GM18868 (cell line): ENCODE measurements around the gene BBS12.

ENCODE experiments used
- ATAC-seq: cut with Tn5 transposase; IDR thresholded peaks from one replicate; pipeline ENCODE4 v1.9.1; 2021; ENCODE audit warnings: mild to moderate bottlenecking, moderate library complexity; ENCODE audit not compliant: unreplicated experiment

Gene BBS12

DNA sequence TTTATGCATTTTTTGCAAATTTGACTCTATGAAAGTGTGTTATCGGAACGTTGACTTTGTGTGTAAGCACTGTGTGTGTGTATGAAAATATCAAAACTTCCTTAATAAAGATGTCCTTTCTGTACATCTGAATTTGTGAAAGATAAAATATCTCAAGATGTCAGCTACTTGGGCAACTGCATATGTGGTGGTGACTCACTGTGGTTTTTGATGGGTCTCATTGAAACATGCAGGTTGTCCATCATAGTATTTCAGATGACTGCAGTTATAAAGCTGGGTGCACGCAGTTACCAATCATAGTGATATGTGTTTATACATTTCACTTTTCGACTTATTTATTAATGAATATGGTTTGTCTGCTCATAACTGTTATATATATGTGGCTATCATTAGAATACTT is 19.7 kb upstream of the BBS12 start:
- ATAC-seq: no peak

- ATAC-seq: no peak
Observed at GRCh38 chr4:122715221-122715620, 17.3 kb upstream of the BBS12 start.

DNA sequence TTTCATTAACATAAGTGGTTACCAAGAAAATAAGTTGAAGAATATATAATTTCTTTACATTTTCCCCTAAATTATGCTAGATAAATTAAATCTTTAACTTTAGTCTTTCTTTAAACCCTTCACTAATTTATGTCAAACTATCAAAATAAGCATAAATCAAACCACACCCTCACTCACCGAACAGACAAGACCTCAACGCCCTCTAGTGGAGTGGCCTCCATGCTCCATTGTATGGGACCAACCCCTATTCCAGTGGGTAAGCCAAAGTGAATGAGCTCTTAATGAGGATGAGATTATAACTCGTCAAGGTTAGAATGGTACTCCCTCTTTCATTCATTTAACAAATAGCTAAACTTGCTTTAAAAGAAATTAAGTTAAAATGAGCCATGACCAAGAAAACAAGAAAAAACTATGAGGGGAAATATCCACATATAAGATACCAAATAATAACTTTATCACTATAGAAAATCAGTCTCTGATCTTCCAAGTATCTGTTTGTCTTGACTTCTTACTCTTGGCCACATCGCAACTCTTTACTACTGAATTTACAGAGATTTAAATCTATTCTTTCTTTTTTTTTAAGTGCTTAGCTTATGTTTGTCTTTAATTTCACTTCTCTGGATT is 15.6 kb upstream of the BBS12 start:
- ATAC-seq: peak; percentile 80

- no peak for ATAC-seq
Observed at GRCh38 chr4:122718281-122718680, 14.2 kb upstream of the BBS12 start.

DNA sequence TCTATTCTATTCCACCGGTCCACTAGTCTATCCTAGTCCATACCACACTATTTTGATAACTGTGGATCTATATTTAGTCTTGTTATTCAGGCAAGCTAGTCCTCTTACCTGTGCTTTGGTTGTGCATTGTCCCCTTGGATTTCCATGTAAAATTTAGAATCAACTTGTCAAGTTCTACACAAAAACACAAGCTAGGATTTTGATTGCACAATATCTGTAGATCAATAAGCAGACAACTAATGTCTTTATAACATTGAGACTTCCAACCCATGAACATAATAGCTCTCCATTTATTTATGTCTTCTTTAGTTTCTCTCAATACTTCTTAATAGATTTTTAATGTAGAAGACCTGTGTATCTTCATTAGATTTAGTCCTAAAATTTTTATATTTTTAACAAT is 10.2 kb upstream of the BBS12 start:
- ATAC-seq: no peak

DNA sequence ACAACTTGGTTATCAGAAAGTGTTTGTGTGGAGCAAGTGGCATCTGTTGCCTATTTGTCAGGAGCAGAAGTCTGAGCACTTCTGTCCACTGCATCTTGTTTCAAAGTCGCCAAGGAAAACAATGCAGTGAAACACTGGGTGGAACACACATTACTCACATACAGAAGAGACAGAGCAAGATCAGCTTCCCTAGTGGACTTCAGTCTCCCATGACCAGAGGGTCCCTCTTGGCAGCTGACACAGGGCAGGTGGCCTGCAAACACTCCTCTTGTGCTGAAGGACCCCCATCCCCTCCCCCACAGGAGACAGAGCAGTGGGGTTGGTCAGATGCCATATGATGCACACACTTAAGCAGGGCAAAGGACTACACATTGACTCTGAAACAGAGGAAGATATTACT is 3.6 kb upstream of the BBS12 start:
- ATAC-seq: no peak

- no peak for ATAC-seq
Observed at GRCh38 chr4:122731676-122732075, 828 bp upstream of the BBS12 start.

DNA sequence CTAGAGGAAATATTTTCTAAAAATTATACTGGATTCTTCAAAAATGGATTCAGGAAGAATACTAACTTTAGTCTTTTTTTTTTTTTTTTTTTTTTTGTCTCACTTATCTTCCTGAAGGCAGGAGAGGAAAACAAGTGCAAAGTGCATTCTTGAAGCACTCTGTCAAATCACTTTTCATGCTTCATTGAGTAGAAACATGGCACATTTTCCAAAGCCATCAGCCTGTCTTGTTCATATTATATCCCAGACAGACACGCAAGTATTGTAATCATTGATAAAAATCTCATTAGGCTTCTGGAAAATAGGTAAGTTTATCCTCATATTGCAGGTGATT is 1.2 kb downstream of the BBS12 start:
- ATAC-seq: no peak

DNA sequence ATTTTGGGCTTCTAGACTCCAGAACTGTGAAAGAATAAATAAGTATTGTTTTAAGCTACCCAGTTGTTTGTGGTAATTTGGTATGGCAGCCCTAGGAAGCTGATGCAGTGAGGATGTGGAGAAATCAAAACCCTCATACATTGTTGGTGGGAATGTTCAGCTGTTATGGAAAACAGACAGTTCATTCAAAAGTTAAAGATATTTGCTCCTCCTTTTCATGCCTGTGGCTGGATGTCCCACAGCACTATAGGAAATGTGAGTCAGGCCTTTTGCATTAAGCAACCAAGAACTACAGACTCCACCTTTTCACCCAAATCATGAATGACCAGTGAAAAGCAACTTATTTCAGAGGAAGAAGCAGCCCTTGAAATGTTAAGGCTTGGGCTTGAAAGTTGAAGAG is 6.7 kb downstream of the BBS12 start:
- ATAC-seq: no peak

DNA sequence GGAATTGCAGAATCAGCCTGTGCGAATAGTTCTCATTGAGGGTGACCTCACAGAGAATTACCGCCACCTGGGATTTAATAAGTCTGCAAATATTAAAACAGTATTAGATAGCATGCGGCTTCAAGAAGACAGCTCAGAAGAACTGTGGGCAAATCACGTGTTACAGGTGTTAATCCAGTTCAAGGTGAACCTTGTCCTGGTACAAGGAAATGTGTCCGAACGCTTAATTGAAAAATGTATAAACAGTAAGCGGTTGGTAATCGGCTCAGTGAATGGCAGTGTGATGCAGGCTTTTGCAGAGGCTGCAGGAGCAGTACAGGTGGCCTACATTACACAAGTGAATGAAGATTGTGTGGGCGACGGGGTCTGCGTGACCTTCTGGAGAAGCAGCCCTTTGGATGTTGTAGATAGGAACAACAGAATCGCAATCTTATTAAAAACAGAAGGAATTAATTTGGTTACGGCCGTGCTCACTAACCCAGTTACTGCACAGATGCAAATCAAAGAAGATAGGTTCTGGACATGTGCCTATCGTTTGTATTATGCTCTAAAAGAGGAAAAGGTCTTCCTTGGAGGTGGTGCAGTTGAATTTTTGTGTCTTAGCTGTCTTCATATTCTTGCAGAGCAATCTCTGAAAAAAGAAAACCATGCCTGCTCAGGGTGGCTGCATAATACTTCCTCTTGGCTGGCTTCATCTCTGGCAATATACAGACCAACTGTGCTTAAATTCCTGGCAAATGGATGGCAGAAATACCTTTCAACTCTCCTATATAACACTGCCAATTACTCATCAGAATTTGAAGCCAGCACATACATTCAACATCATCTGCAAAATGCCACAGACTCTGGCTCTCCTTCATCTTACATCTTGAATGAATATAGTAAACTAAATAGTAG is 10.7 kb downstream of the BBS12 start:
- ATAC-seq: no peak

DNA sequence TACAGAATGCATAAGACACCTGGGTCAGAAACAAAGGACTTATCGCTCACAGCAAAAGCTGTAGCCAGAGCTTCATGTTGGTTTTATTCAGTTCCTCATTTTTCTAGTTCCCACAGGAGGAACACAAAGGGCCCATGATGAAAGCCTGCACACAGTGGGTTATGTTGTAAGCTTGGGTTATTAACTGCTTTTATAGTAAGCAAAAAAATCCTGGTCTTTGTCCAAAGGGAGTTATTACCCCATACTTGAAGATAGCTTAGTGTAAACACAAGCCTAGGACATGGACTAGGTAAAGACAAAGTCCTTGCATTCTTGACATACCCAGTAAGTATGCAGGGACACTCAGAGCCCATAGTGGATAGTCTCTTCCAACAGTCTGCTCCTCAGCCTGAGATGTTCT is 11.7 kb downstream of the BBS12 start:
- no peak for ATAC-seq

DNA sequence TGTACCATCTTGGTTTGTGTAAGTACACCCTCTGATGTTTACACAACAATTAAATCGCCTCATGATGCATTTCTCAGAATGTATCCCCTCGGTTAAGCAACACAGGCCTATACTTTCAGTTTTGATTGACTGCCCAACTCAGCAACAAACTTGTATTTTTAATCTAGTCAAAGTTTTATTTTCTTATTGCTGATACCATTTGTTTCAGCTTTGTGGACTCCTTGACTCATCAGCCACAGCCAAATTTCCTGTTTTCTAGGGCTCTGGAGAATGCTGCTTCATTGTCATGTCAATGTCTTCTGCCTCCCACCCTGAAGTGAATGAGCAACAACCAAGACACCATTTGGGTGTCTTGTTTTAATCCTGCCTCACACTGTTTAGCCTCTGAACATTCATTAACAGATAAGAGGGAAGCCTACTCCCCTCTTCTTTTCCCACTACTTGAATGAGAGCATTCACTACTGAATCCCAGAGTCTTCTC is 14.0 kb downstream of the BBS12 start:
- no peak for ATAC-seq

DNA sequence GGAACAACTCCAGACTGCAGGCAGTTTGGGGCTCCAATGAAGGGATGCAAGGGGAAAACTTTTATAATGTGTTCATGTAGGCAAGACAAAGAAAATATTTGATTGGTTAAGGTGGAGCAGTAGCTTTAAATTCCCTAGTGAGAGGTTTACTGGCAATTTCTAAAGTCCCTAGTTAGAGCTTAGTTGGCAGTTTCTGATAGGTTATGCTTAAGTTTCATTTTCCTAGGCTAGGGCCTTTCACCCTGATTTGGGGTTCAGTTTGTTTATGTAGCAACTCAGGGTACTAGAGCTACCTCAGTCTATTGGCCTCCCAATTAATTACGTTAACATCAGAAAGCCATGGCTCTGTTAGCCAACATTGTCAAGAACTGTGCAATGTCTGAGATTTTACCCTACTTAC is 14.6 kb downstream of the BBS12 start:
- ATAC-seq: no peak

GRCh38 chr4:122747883-122748282 is 15.4 kb downstream of the BBS12 start:
- ATAC-seq: no peak

- no peak for ATAC-seq
Observed at GRCh38 chr4:122749704-122750454, 17.4 kb downstream of the BBS12 start.

GRCh38 chr4:122755675-122756074 is 23.2 kb downstream of the BBS12 start:
- ATAC-seq: no peak

DNA sequence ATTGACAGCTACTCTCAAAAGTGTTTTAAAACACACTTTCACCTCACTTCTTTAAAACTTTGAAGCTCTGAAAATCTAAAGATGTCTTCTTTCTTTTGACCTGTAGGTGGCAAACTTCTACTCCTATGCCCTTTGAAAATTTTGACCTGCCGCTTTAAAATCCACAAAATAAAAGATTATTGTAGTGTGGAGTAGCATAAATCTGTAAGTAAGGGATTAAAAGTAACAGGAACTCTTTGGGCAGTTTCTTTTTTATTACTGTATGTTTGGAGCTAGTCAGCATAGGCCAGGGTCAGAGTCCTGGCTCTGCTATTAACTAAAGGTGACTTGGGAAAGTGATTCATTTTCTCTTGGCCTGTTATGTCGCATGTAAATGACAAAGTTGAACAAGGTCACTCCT is 25.5 kb downstream of the BBS12 start:
- peak; percentile 63 for ATAC-seq

GRCh38 chr4:122759639-122760310 is 27.3 kb downstream of the BBS12 start:
- no peak for ATAC-seq

DNA sequence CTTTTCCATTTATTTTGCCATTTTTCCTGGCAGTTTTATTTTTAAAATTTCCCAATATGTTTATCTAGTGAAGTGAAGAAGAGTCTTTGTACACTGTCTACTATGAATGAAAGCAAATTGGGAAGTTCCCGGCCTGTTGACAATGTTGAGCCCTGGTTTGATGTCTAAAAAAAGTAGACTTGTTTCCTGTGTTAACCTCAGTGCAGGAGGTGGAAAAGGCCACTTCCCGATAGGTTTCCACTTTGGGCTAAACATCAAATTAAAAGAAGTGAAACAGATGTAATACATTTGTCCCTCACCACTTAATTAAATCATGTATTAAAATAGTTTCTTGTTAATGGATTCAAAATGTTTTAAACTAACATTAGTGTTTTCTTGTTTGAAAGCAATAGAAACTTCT is 30.0 kb downstream of the BBS12 start:
- no peak for ATAC-seq

DNA sequence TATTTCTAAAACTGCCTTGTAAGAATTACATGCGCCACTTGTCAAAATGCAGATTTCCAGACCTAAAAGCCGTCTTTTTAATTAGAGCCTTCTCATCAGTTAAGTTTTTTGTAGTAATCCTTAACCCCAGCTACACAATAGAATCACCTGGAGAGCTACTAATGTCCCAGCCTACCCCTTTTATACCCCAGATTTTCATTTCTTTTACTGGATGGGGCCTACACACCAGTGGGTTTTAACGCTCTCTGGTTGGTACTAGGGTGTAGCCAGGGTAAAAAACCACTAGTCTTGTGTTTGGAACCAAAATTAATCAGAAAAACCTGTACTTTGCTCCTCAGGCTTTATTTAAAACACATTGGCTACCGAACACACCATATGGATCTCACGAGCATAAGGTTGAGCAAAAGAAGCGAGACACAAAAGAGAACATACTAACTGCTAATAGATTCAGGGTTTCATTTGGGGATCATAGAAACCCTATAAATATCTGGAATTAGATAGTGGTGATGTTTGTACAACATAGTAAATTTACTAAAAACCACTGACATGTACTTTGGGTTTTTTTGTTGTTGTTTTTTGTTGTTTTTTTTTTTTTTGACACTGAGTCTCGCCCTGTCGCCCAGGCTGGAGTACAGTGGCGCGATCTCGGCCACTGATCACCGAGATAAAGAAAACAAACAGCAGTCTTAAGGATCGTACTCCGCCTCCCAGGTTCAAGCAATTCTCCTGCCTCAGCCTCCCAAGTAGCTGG is 30.6 kb downstream of the BBS12 start:
- ATAC-seq: no peak
